ENCODE results near the gene FYB1. TPM values are rescaled to one million over a fixed set of nuclear protein-coding genes. Genes with fewer than 3 reads are reported as not detected.

FYB1 gene
- total RNA-seq, 1 experiment from 2014 or later: not detected

DNA sequence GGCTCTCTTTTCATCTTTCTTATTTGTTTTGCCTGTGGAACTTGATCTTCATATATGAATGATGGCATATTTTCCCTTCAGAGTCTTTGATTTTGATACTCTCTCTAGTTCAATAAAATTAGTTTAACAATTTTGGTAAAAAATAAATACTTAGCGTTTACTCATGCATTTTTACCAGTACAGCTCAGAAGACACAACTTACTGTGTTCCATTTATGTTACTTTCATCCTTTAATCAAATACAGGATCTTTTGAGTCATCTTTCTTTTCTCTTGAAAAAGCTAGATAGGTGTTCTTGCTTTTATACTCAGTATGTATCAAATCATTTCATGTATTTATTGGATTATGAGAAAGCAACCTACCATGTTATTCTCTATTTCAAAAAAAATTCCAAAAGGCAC lies 98.0 kb downstream of the FYB1 start:
- H3K36me3 Mint-ChIP-seq (ENCODE audit: insufficient read depth in 1 of 3, low read depth in 3 of 3): no peaks in the 10 kb centered on the region
- H3K79me1 ChIP-seq (ENCODE audit: insufficient read depth, low read depth, low read length, poor library complexity, severe bottlenecking): no peaks in the 10 kb centered on the region
- H3K27me3 Mint-ChIP-seq (ENCODE audit: low read depth): no peaks in the 10 kb centered on the region
- H3K27ac Mint-ChIP-seq: no peak overlapping the region
- H2BK20ac ChIP-seq (ENCODE audit: low read depth, low read length, poor library complexity, severe bottlenecking): no peak overlapping the region
- no peaks in the 10 kb centered on the region for H4K20me1 ChIP-seq (ENCODE audit: control insufficient read depth, insufficient read depth, insufficient read length)
- no peak for DNase-seq
- H3K4ac ChIP-seq (ENCODE audit: low read depth, low read length): no peak overlapping the region
- no peaks in the 10 kb centered on the region for H3K9me3 ChIP-seq (ENCODE audit: control insufficient read depth, low read depth, low read length)
- H2BK12ac ChIP-seq (ENCODE audit: insufficient read length, low read depth, low read length): no peak overlapping the region
- H3K14ac ChIP-seq (ENCODE audit: insufficient read depth, low read length): no peak overlapping the region
- no peak overlapping the region for H4K91ac ChIP-seq (ENCODE audit: insufficient read length, low read depth, low read length)
- H3K4me1 Mint-ChIP-seq: no peaks in the 10 kb centered on the region
- H3K4me3 Mint-ChIP-seq: no peak overlapping the region
- no peak overlapping the region for H2AFZ ChIP-seq (ENCODE audit: low read length)
- TF ChIP-seq CTCF (conservative IDR thresholded peaks at IDR 0.05): no peak
- no peak overlapping the region for H2BK15ac ChIP-seq (ENCODE audit: low read depth, low read length)
- no peaks in the 10 kb centered on the region for H3K27me3 ChIP-seq (ENCODE audit: insufficient read depth, low read length)
- no peaks in the 10 kb centered on the region for H3K9me3 Mint-ChIP-seq
- no peak overlapping the region for H3K27ac ChIP-seq (ENCODE audit: insufficient read length, low read depth, low read length)
- WGBS (ENCODE audit: extremely low coverage, insufficient read length, low lambda C conversion rate): no CpG with 5 or more reads among the region's 1 CpG
- H2AK5ac ChIP-seq (ENCODE audit: insufficient read length, low read length): no peak overlapping the region
- H3K4me2 ChIP-seq (ENCODE audit: insufficient read depth, insufficient read length, low read length): no peak overlapping the region
- H3K56ac ChIP-seq (ENCODE audit: insufficient read length, low read depth, low read length): no peak overlapping the region
- no peak overlapping the region for H2BK5ac ChIP-seq (ENCODE audit: insufficient read length, low read length)
- H3T11ph ChIP-seq (ENCODE audit: low read length): no peak overlapping the region
- no peak overlapping the region for H3K9ac ChIP-seq (ENCODE audit: extremely low read depth, insufficient read length, low read length)
- H3K18ac ChIP-seq (ENCODE audit: insufficient read length, low read depth, low read length): no peak overlapping the region
- H4K8ac ChIP-seq (replicated peaks; ENCODE audit: insufficient read length, low read depth, low read length): no peak overlapping the region
- H3K79me2 ChIP-seq (ENCODE audit: insufficient read depth, low read length): no peaks in the 10 kb centered on the region
- H2BK120ac ChIP-seq (ENCODE audit: low read depth, low read length, poor library complexity, severe bottlenecking): no peak overlapping the region
- H4K5ac ChIP-seq (ENCODE audit: insufficient read length, low read depth, low read length): no peak overlapping the region
- H3K23me2 ChIP-seq (ENCODE audit: insufficient read length, low read depth, low read length, poor library complexity, severe bottlenecking): no peaks in the 10 kb centered on the region
- H3K23ac ChIP-seq (ENCODE audit: insufficient read length, low read depth, low read length): no peak overlapping the region
- H3K4me1 ChIP-seq (ENCODE audit: insufficient read depth, low read length): no peaks in the 10 kb centered on the region

All from H9 (cell line).